Naive thymus-derived CD4-positive, alpha-beta T cell (primary cell): Measurements from ENCODE around the gene DNASE2. TPM values are rescaled to one million over a fixed set of nuclear protein-coding genes. Genes with fewer than 3 reads are reported as not detected.
A peak's percentile ranks its signal among the peaks of the same experiment; 100 is the strongest.

Experiments used
- ATAC-seq: fragments of 150-1000 bp; cut with Tn5 transposase; 2 replicates; pipeline ENCODE4 v1.10.0; 2021; ENCODE audit warnings: mild to moderate bottlenecking, moderate library complexity
- CTCF ChIA-PET: fragments of 350-600 bp; sonication (Branson Sonifier 250); formaldehyde crosslinking; loops from one replicate; lab custom pipeline; 2021; ENCODE audit warnings: antibody characterized with exemption; lab: Charles Lee
- POLR2A ChIA-PET: fragments of 350-600 bp; sonication (Branson Sonifier 250); formaldehyde crosslinking; loops from one replicate; lab custom pipeline; 2021; ENCODE audit warnings: antibody characterized with exemption, inconsistent platforms; lab: Charles Lee
- DNase-seq, 9 donors: peaks; one replicate each; pipeline versions ENCODE4 v3.0.0 to v3.0.0-alpha.2; 2020 to 2022; ENCODE audit warnings: mixed read lengths in 1 of 9
- H3K27ac ChIP-seq: one replicate; pipeline ENCODE4 v1.7.0; 2013; ENCODE audit warnings: mild to moderate bottlenecking, low read depth, low read length, moderate library complexity
- H3K27me3 ChIP-seq, 2 donors: one replicate each; pipeline ENCODE4 v1.7.0; 2013; ENCODE audit warnings: low read length in 2 of 2, mild to moderate bottlenecking in 2 of 2, moderate library complexity in 2 of 2; ENCODE audit not compliant: control insufficient read depth in 2 of 2, insufficient read depth in 2 of 2
- H3K36me3 ChIP-seq, 3 experiments: 1 replicate in 2 of 3; 2 replicates in 1 of 3; pipeline ENCODE4 v1.7.0; 2013; ENCODE audit warnings: low read length in 3 of 3, mild to moderate bottlenecking in 3 of 3, moderate library complexity in 1 of 3; ENCODE audit not compliant: insufficient read depth in 3 of 3, control insufficient read depth in 2 of 3
- H3K4me1 ChIP-seq, 2 donors: one replicate each; pipeline ENCODE4 v1.7.0; 2013; ENCODE audit warnings: low read length in 2 of 2, mild to moderate bottlenecking in 2 of 2, moderate library complexity in 1 of 2; ENCODE audit not compliant: control insufficient read depth in 2 of 2, insufficient read depth in 2 of 2
- H3K4me3 ChIP-seq: 2 replicates; pipeline ENCODE4 v1.7.0; 2013; ENCODE audit warnings: mild to moderate bottlenecking, low read length
- H3K9me3 ChIP-seq, 3 experiments: 1 replicate in 2 of 3; 2 replicates in 1 of 3; pipeline ENCODE4 v1.7.0; 2013; ENCODE audit warnings: low read length in 3 of 3; ENCODE audit not compliant: control insufficient read depth in 2 of 3
- H3K27ac Mint-ChIP-seq, 9 donors: one replicate each; pipeline ENCODE4 v1.8.0; 2020 to 2022; ENCODE audit warnings: mixed read lengths in 9 of 9, mild to moderate bottlenecking in 8 of 9, moderate library complexity in 5 of 9, inconsistent platforms in 2 of 9
- H3K27me3 Mint-ChIP-seq, 5 donors: one replicate each; pipeline ENCODE4 v1.8.0; 2021 to 2022; ENCODE audit warnings: mixed read lengths in 5 of 5, mild to moderate bottlenecking in 1 of 5
- H3K36me3 Mint-ChIP-seq, 5 donors: one replicate each; pipeline ENCODE4 v1.8.0; 2020 to 2022; ENCODE audit warnings: mixed read lengths in 5 of 5, mild to moderate bottlenecking in 3 of 5, inconsistent platforms in 1 of 5
- H3K4me1 Mint-ChIP-seq, 7 donors: one replicate each; pipeline ENCODE4 v1.8.0; 2020 to 2022; ENCODE audit warnings: mixed read lengths in 7 of 7, mild to moderate bottlenecking in 3 of 7, inconsistent platforms in 1 of 7
- H3K4me3 Mint-ChIP-seq, 10 donors: one replicate each; pipeline ENCODE4 v1.8.0; 2020 to 2022; ENCODE audit warnings: mild to moderate bottlenecking in 10 of 10, mixed read lengths in 10 of 10, moderate library complexity in 6 of 10, inconsistent platforms in 2 of 10
- H3K9me3 Mint-ChIP-seq, 11 donors: one replicate each; pipeline ENCODE4 v1.8.0; 2020 to 2022; ENCODE audit warnings: mixed read lengths in 11 of 11, mild to moderate bottlenecking in 4 of 11, inconsistent platforms in 1 of 11, moderate library complexity in 1 of 11
- intact Hi-C, 2 donors: fragments of 100-400 bp; cut with micrococcal nuclease; formaldehyde crosslinking; loops; one replicate each; pipeline ENCODE4 v1.15.1; 2023
- polyA plus RNA-seq, 2 donors: library from polyadenylated mRNA; unstranded; fragments of 300-500 nt; fragmentation: Illumina TruSeq; gene quantifications; one replicate each; pipeline ENCODE4 v1.2.3, GENCODE V29; 2021
- total RNA-seq, 6 experiments: library from RNA in 5 of 6; stranded (reverse) in 5 of 6; gene quantifications; 1 replicate in 5 of 6; 2 replicates in 1 of 6; pipeline ENCODE4 v1.2.3 and lab custom pipeline; 2021 to 2026

Gene DNASE2
- total and polyA plus RNA-seq, 7 experiments from 2014 or later, result 14.2 to 52.9 (median 28.4) TPM

DNA sequence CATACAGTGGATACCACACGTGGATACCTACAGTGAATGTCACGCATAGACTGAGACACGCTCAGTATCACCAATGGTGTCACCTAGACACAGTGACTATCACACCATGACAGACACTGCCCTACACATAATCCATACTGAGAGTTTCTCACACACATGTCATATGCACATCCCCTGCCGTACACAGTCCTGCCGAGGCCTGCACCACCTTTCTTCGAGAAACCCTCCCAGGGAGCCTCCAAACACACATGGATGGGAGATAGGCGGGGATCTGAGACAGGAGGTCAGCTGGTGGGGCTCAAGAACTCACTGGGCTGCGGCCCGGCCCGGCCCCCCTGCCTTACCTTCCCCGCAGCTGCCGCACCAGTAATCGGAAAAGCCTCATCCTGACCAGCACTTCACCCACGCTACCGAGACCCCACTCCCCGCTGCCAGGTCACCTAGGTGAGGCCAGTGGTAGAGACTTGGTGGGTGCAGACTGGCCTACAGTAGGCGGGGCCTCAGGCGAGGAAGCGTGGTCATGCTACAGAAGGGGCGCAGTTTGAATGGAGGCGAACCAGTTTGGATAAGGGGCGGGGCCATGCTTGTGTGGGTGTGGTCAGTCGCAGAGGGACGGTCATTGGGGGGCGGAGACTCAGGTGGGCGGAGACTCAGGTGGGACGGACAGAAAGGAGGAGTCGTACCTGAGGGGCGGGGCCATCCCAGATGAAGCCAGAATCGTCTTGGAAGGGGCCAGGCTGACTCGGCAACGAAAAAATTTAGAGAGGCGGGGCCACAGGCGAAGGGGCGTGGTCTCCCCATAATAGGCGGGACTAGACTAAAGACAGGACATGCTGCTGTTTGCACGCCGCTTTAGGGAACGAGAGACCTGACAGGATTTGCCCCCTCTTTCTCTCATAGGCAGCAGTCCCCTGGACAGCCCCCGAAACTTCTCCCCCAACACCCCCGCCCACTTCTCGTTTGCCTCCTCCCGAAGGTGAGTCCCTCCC lies 40.9 kb downstream of the DNASE2 start:
- peaks cover 16 to 27% of the 10 kb centered on the region in 2 donors for H3K27me3 ChIP-seq
- Mint-ChIP-seq H3K27ac (peak overlapping the region in 1 of 9 donors; percentile 43), H3K4me3 (peak overlapping the region in 9 of 10 donors; percentile 17 to 76 (median 39)), H3K9me3 (peaks cover 0 to 5% (median 0%) of the 10 kb centered on the region in 11 donors), H3K27me3 (peaks cover 66 to 82% (median 70%) of the 10 kb centered on the region in 5 donors), H3K36me3 (no peaks in the 10 kb centered on the region), H3K4me1 (peaks cover 0 to 37% (median 24%) of the 10 kb centered on the region in 7 donors)
- H3K27ac ChIP-seq, result no peak overlapping the region
- DNase-seq (peak in 2 of 9 donors; percentile 27 to 68), ATAC-seq (peak; percentile 41)
- H3K36me3 ChIP-seq, result no peaks in the 10 kb centered on the region
- ChIA-PET POLR2A (no interaction called here), CTCF (no interaction called here)
- intact Hi-C loops, result no loop called here
- H3K4me1 ChIP-seq, result peaks cover 6 to 10% of the 10 kb centered on the region in 2 donors
- H3K4me3 ChIP-seq, result no peak overlapping the region
- H3K9me3 ChIP-seq, result no peaks in the 10 kb centered on the region

DNA sequence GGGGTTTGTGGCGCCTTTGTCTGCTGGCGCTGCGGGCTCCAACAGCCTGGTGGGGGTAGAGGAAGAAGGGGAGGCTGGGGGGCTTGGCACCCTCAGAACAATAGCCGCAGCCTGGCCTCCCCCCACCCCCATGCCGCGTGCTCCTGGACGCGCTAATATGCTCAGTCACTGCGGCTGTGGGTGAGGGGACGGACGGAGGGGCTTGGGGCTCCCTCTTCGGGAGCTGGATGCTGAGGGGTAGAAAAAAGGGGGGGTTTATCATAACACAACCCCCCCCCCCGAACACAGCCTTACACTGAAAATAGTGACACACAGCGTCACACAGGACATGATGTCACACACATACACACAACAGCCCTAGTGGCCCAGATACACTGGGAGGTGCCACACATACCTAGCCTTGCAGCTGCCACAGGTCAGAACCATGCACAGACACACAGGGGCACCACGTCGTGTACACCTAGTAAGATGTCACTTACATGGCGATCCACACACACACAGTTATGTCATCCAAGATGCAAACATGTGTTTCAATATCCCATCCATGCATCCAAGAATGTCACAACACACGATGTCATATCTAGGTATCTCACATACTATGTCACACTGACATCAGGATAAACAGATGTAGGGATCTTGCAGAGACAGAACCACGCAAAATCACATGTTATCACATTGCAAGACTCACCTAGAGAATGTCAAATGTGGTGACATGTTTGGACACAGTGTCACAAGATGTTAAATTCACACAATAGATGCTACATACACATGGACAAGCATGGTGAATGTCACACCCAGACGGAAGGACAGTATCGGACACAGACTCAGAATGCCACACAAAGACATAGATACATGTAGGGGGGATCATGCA lies 42.1 kb downstream of the DNASE2 start:
- CTCF ChIA-PET, result interaction anchor here (0.7 kb wide), 1 partner anchor 8 kb away, joined by 4 read pairs; no protein-coding TSS in a partner anchor
- intact Hi-C loops, result loop anchor here in 1 of 2 donors (5.0 kb wide), 1 partner anchor 37 kb away; the partner anchor contains the start of genes PRDX2 and THSD8

DNA sequence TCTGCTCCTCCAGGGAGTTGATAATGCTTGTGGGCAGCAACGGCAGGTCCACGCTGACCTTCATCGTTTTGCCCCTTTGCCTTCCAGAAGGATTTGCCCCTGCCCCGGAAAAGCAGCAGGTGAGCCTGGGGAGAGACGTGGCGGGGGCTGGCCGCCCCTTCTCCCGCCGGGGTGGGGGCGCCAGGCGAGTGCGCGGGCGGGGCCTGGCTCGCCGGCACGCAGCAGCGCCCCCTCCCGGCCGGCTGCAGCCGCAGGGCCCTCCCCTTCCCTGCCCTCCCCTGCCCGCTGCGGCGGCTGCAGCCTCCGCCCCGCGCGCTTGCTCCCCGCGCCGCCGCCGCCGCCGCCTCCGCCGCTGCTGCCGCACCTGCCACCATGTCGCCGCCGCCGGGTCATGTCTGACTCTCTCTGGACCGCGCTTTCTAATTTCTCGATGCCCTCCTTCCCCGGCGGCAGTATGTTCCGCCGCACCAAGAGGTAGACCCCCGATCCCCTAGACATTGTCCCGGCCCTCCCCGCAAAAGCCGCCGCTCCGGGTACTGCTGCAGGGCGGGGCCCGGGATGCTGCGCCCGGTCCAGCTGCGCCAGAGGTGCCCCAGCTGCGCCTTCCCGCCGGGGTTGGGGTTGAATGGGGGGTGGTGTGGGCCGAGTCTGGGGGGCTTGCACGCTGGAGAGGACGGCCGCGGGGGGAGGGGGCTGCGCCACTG lies 42.9 kb downstream of the DNASE2 start, which contains the start of gene MAST1:
Gene MAST1, plus strand, starts transcription at position 334 of the 704 bp plus-strand sequence. Its CDS starts 58 bp downstream, at position 392.
- CTCF ChIA-PET, result interaction anchor here (1.6 kb wide), 1 partner anchor 9 kb away, joined by 5 read pairs; no protein-coding TSS in a partner anchor

More for the DNA sequence above, 42.1 kb downstream of the DNASE2 start:
- H3K27me3 ChIP-seq, result peaks cover 16 to 34% of the 10 kb centered on the region in 2 donors
- peaks cover 6 to 10% of the 10 kb centered on the region in 2 donors for H3K4me1 ChIP-seq
- DNase-seq, result no peak
- H3K9me3 ChIP-seq, result no peaks in the 10 kb centered on the region
- Mint-ChIP-seq H3K4me3 (peak overlapping the region; percentile 58 to 79 (median 72)), H3K9me3 (peaks cover 0 to 5% (median 0%) of the 10 kb centered on the region in 11 donors), H3K36me3 (no peaks in the 10 kb centered on the region), H3K4me1 (peaks cover 0 to 45% (median 27%) of the 10 kb centered on the region in 7 donors), H3K27me3 (peaks cover 70 to 81% (median 73%) of the 10 kb centered on the region in 5 donors), H3K27ac (peak overlapping the region in 2 of 9 donors; percentile 24 to 30)
- POLR2A ChIA-PET, result no interaction called here
- no peak overlapping the region for H3K4me3 ChIP-seq
- ATAC-seq, result peak; percentile 33
- no peaks in the 10 kb centered on the region for H3K36me3 ChIP-seq
- H3K27ac ChIP-seq, result no peak overlapping the region

DNA sequence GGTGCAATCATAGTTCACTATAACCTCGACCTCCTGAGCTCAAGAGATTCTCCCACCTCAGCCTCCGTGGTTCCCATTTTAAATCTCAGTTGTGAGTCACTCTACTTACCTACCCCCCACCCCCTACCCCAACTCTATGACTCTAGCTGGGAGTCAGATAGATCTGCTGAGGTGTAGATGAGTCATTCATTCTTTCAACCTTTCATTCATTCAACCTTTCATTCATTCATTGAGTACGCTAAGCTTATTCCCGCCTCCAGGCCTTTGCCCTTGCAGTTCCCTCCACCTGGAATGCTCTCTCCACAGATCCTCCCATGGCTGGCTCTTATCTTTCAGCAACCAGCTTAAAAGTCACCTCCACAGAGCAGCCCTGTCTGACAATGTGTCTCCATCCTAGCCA lies 44.0 kb downstream of the DNASE2 start:
- peaks cover 14 to 15% of the 10 kb centered on the region in 2 donors for H3K4me1 ChIP-seq
- Mint-ChIP-seq H3K4me1 (peaks cover 4 to 56% (median 37%) of the 10 kb centered on the region in 7 donors), H3K4me3 (peak overlapping the region in 4 of 10 donors; percentile 0 to 52 (median 40)), H3K27me3 (peaks cover 72 to 76% (median 75%) of the 10 kb centered on the region in 5 donors), H3K36me3 (peaks cover 0 to 1% (median 0%) of the 10 kb centered on the region in 5 donors), H3K9me3 (peaks cover 0 to 7% (median 2%) of the 10 kb centered on the region in 11 donors), H3K27ac (no peak overlapping the region)
- no peak overlapping the region for H3K4me3 ChIP-seq
- intact Hi-C loops, result loop anchor here (2.0 to 5.0 kb wide), 2 partner anchors 35 to 62 kb away; partner anchors contain the start of genes HOOK2 (in 1 of the 2), PRDX2 (in 1 of the 2) and THSD8 (in 1 of the 2)
- ATAC-seq, result no peak
- no peak overlapping the region for H3K27ac ChIP-seq
- H3K36me3 ChIP-seq, result no peaks in the 10 kb centered on the region
- no peak for DNase-seq
- H3K27me3 ChIP-seq, result peaks cover 16 to 42% of the 10 kb centered on the region in 2 donors
- CTCF ChIA-PET, result interaction anchor here (0.5 to 1.6 kb wide), 3 partner anchors 10 to 694 kb away, joined by 3 to 8 read pairs (median 5); no protein-coding TSS in a partner anchor
- H3K9me3 ChIP-seq, result no peaks in the 10 kb centered on the region
- POLR2A ChIA-PET, result interaction anchor here (0.6 to 1.2 kb wide), 3 partner anchors 27 to 88 kb away, joined by 3 to 4 read pairs (median 3); partner anchors contain the start of gene JUNB

More for the DNA sequence above, 42.9 kb downstream of the DNASE2 start, which contains the start of gene MAST1:
- peak; percentile 84 for ATAC-seq
- no peak within 1 kb of the TSS for H3K27ac ChIP-seq
- H3K9me3 Mint-ChIP-seq, result peaks cover 0 to 5% (median 0%) of the 10 kb centered on the region in 11 donors
- H3K27me3 Mint-ChIP-seq, result peaks cover 69 to 74% (median 73%) of the 10 kb centered on the region in 5 donors
- peak within 1 kb of the TSS in 3 of 9 donors; percentile 12 to 30 (median 24) for H3K27ac Mint-ChIP-seq
- intact Hi-C loops, result loop anchor here in 1 of 2 donors (5.0 kb wide), 1 partner anchor 36 kb away; the partner anchor contains the start of genes PRDX2 and THSD8
- peak within 1 kb of the TSS; percentile 58 to 79 (median 72) for H3K4me3 Mint-ChIP-seq
- H3K27me3 ChIP-seq, result peaks cover 16 to 33% of the 10 kb centered on the region in 2 donors
- peak in 7 of 9 donors; percentile 37 to 78 (median 52) for DNase-seq
- peaks cover 8 to 11% of the 10 kb centered on the region in 2 donors for H3K4me1 ChIP-seq
- POLR2A ChIA-PET, result no interaction called here
- H3K4me3 ChIP-seq, result no peak within 1 kb of the TSS
- H3K9me3 ChIP-seq, result no peaks in the 10 kb centered on the region
- H3K36me3 ChIP-seq, result no peaks in the 10 kb centered on the region
- no peaks in the 10 kb centered on the region for H3K36me3 Mint-ChIP-seq
- peaks cover 0 to 46% (median 29%) of the 10 kb centered on the region in 7 donors for H3K4me1 Mint-ChIP-seq

DNA sequence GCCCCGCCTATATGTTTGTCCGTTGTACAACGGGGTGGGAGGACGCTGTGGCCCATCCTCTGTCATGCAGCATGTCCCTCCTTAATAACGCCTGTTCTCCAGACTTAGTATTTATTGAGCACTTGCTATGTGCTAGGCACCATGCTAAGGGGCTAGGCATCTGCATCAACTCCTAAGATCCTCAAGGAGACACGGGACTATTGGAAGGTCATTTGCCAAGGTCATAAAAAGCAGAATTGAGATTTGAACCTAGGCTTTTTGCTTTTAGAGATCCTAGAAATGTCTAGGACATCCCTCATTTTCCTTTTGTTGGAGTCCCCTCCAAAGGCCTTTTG lies 44.8 kb downstream of the DNASE2 start:
- ATAC-seq (no peak), DNase-seq (no peak)
- H3K36me3 ChIP-seq, result no peaks in the 10 kb centered on the region
- Mint-ChIP-seq H3K36me3 (peaks cover 0 to 4% (median 0%) of the 10 kb centered on the region in 5 donors), H3K27me3 (peaks cover 72 to 78% (median 75%) of the 10 kb centered on the region in 5 donors), H3K4me1 (peaks cover 7 to 59% (median 41%) of the 10 kb centered on the region in 7 donors), H3K9me3 (peaks cover 0 to 10% (median 5%) of the 10 kb centered on the region in 11 donors), H3K4me3 (peak overlapping the region in 1 of 10 donors; percentile 23), H3K27ac (peak overlapping the region in 2 of 9 donors; percentile 51 to 71)
- no peak overlapping the region for H3K27ac ChIP-seq
- no peak overlapping the region for H3K4me3 ChIP-seq
- ChIA-PET POLR2A (interaction anchor here (1.2 kb wide), 1 partner anchor 28 kb away, joined by 4 read pairs; no protein-coding TSS in a partner anchor), CTCF (interaction anchor here (1.6 kb wide), 1 partner anchor 11 kb away, joined by 5 read pairs; no protein-coding TSS in a partner anchor)
- intact Hi-C loops, result loop anchor here (2.0 to 5.0 kb wide), 2 partner anchors 34 to 62 kb away; partner anchors contain the start of genes HOOK2 (in 1 of the 2), PRDX2 (in 1 of the 2) and THSD8 (in 1 of the 2)
- peaks cover 14 to 15% of the 10 kb centered on the region in 2 donors for H3K4me1 ChIP-seq
- H3K27me3 ChIP-seq, result peaks cover 22 to 45% of the 10 kb centered on the region in 2 donors
- no peaks in the 10 kb centered on the region for H3K9me3 ChIP-seq
